DMS153 (cell line): ENCODE data around the gene ANKRD66.

Experiments
- DNase-seq: peaks from one replicate; lab custom pipeline; 2025; lab: John Stamatoyannopoulos, UW

Gene ANKRD66

GRCh38 chr6:46790355-46790874 is 43.7 kb downstream of the ANKRD66 start:
- no peak for DNase-seq

GRCh38 chr6:46792635-46793034 is 45.9 kb downstream of the ANKRD66 start:
- DNase-seq = no peak

- no peak for DNase-seq
These were observed 46.4 kb downstream of the ANKRD66 start, which contains the start of gene MEP1A for GRCh38 chr6:46793138-46793537. TSS of gene MEP1A (plus strand) at chr6:46793389. CDS start at chr6:46793399, 10 bp downstream.

- DNase-seq = no peak
These were observed 47.3 kb downstream of the ANKRD66 start for GRCh38 chr6:46794068-46794467.

GRCh38 chr6:46795816-46796215 is 49.1 kb downstream of the ANKRD66 start:
- DNase-seq = no peak

GRCh38 chr6:46796848-46797580 is 50.3 kb downstream of the ANKRD66 start:
- no peak for DNase-seq

- DNase-seq = no peak
These were observed 52.9 kb downstream of the ANKRD66 start for GRCh38 chr6:46799657-46800056.

- no peak for DNase-seq
These were observed 62.1 kb downstream of the ANKRD66 start for GRCh38 chr6:46808806-46809205.
